Activated CD4-positive, CD25-positive, alpha-beta regulatory T cell treated with anti-CD3 and anti-CD28 coated beads, Interleukin-2, amount 50 U/mL, for 16 hours (primary cell): ENCODE measurements around the gene RAPGEF1.

Experiments used
- DNase-seq: peaks from one replicate; pipeline ENCODE4 v3.0.0-alpha.2; 2020; ENCODE audit warnings: low read depth, low spot score

RAPGEF1 gene

DNA sequence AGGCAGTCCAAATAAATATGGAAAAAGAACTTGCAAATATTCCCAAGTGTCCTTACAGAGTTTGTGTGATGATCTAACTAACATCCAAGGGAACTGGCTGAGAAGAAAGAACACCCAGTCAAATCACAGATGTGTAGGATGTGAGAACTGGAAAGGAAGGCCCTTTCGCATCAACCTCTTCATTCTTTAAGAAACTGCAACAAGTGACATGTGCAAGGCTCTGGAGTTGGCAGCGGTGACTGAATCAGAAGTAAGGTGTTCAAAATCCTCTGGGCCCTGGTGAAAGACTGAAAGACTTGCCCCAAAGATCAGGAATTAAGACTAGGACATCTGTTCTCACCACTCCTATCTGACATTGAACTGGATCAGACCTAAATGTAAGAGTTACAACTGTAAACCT, 88.7 kb downstream of the RAPGEF1 start:
- no peak for DNase-seq

DNA sequence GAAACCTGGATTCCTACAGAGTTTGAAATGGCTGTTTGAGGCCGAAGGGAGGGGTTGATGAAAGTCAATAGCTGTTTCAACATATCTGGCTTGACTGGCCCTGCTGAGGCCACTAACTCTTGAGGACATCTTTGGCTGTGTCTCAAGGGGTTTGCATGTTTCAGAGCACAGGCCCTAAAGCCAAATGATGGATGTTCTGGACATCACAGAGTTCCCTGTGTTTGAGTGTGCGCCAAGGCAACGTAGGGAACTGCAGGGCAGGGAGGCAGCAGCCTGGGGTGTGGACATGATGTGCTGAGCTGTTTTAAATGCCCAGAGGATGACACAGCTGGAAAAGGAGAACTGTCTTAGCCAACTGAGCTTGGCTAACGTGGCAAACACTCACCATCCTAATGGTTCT, 89.6 kb downstream of the RAPGEF1 start:
- DNase-seq, result no peak

DNA sequence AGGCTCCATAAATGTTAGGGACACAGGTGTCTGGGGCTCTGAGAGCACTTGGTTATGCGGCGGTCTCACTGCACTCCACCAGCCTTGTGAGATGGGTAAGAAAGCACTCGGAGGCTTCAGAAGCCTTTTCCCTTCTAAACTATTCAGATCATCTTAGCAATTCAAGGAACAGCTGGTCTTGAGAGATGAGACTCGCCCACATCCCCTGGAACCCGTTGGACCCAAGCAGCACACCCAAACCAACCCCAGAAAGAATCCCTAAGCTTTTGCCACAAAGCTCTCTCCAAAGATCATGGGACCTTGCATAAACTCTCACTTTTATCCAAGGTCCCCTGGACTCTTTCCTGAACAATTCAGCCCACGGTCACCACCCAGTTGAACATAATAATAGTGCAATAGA, 90.2 kb downstream of the RAPGEF1 start:
- DNase-seq, result no peak

DNA sequence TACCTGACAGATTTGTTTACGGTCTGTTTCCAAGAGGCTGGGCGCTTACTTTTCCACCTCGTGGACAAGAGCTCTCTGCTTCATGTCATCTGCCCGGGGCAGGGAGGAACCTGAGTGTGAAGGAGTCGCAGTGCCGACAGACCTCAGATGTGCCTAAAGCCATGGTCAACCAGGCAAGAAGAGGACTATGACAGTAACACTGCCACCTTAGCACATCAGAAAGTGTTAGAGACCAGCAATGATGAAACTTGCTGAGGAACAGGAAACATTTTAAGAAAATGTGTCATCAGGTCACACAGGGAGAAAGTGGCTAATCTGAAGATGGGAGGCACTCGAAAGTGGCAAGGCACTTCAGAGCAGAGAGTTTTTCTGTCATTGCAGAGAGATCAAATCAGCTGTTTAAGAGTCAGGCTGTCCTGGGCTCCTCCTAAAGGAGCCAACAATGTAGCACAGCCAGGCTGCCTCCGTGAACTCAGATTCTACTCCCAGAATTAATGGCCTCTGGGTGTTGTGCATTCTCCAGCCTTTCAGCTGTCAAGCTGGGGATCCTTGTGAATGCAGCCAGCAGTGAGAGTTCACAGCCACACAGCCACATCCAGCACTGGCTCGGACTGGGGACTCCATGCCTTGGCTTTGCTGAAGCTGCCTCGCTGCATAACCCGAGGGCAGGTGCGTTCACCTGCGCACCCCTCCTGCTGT, 94.6 kb downstream of the RAPGEF1 start:
- DNase-seq, result no peak

DNA sequence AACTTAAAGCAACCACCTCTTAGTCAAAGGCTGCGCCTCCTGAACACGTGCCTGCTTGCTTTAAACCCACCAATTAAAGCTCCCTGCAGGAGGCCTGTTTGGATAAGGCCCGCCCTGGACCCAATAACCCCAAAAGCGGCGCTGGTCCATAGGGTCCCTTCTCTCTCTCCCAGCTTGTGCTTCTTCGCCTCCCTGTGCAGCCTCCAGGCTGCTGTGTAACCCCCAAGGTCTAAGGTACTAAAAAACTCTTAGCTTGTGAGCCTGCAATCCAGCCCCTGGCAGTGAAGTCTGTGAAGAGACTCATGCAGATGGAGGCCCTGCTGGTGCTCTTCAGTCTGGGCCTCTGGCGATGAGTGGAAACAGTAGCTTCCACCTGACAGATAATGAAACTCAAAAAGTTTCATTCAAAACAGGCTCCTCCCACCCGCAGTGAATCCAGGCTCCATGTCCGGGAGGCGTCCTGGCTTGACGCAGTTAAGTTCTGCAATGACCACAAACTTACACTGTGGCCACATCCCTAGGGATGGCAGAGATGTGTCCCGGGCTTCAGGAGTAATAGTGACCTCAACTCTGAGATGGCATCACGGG, 97.3 kb downstream of the RAPGEF1 start:
- no peak for DNase-seq

DNA sequence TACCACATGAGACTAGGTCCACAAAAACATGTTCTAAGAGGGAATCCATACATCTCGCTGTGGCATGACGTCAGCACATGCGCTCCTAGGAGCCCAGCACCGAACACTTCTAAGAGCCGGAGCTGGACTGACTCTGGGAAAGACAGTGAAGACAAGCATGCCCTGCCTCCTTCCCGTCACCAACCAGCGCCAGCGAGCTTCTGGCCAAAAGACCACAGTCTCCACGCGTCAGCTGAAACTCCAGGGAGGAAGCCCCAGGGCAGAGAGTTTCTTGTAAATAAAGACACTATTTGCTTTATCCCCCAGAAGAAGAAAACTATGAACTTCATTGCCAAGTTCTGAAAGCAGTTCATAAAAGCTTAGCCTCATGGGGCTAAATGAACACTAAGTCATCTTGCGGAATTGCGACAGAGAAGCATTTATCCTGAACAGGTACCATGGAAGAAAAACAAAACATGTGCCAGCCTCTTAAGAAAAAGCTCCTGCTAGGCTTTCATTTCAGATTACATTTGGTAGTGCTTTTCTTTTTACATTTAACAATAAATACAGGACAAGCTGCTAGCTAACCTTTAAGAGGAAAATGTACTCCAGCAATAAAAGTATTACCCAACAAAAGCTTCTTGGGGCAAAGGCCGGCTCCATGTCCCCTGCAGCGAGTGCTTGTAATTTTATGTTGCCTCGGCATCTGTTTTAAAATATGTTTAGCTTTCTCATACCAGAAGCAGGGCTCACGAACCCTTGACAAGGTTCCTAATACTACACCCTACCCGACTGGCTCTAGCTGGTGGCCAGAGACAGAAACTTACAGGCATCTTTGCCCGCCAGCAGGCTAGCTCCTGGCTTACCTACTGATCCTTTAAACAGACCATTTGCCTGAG, 98.0 kb downstream of the RAPGEF1 start:
- no peak for DNase-seq

GRCh38 chr9:131640438-131641137, 99.3 kb downstream of the RAPGEF1 start:
- no peak for DNase-seq

- no peak for DNase-seq
Observed at GRCh38 chr9:131639769-131640437, 100.0 kb downstream of the RAPGEF1 start.

DNA sequence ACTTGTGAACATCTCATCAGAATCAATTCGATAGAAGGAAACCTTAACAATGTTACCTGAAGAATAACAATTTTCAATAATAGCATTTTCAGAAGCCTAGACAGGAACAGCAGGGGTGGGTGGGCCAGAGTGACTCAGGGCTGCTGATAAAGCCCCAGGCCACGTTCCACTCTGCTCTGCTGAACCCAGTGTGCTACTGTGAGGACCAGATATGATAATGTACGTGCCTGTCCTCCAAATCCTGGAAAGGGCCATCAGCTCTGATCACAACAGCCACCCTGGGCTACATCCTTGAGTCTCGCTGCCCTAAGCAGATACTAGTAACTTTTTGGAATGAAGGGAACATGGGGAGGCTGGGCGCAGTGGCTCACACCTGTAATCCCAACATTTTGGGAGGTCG, 103.3 kb downstream of the RAPGEF1 start:
- DNase-seq, result no peak

DNA sequence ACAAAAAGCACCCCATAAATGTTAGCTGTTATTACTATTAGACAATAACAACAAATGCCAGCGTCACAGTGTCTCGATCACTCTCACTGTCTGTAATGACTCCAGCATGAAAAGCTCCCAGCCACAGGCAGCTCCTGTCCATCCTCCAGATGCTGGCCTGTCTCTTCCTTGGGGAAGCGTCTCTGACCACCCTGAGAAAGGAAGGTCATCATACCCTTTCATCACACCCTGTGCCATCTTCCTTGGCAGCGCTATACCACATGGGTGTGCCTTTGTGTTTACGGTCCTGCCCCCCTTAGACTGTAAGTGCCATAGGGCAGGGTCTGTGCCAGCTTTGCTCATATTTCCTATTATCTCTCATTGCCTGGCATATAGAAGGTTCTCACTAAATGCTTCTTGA, 104.0 kb downstream of the RAPGEF1 start:
- no peak for DNase-seq

- DNase-seq, result peak; percentile 52
Observed at GRCh38 chr9:131635285-131635684, 104.6 kb downstream of the RAPGEF1 start.

GRCh38 chr9:131633491-131634031, 106.3 kb downstream of the RAPGEF1 start:
- DNase-seq, result no peak

DNA sequence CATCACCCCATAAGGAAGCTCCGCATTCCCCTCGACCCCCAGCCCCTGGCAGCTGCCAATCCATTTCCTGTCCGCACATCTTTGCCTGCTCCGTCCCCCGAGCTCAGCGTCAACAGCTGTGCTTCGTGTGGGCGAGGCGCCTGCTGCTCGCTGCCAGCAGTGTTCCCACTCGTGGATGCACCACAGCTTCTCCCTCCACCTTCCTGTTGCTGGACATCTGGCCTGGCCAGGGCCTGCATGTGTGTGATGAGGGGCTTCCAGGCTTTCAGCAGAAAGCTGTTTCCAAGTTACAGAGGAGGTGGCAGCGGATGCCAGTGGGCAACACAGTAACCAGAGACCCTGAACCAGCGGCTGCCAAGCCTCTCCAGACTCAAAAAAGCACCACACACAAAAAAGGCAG, 108.6 kb downstream of the RAPGEF1 start:
- no peak for DNase-seq

DNA sequence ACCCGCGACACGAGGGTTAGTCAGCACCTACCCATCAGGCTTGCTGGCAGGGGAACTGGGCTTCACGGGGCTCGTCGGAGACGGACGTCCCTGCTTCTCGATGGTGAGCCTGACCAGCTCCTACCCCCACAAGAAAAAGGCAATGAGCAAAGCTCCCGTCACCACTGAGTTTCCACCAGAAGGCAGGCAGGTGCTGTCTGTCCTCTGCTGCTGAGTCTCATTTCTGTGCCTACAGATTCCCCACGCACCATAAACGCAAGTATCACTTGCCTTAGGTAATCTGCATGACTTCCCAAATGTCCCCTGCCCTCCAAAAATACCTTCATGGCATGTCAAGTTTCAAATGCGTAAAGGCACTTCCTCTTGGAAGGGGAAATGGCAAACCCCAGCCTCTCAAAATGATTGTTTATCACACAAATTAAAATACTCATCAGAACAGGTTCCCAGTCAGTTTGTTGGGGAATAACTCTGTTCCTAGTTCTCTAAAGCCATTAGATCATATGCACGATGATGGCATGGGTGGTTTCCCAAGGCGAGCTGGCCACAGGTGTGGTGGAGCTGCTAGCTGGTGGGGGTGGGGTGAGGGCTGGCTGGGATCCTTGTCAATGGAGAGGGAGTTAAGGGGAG, 109.6 kb downstream of the RAPGEF1 start:
- no peak for DNase-seq

DNA sequence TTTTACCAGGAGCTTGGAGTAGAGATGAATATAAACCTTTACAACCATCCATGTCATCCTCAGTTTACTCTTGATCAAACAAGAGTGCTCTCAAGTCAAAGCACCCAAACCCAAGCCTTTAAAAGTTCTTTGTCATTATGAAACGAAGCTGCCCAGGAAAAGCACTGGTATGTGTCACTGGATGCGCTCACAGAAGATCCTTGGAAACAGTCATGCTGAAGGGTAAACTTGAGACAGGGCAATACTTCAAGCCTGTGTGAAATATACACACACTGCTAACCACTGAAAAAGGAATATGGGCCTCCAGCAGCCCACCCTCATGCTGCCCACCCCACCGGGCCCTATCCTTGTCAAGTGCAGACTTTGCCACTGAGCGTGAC, 110.1 kb downstream of the RAPGEF1 start:
- no peak for DNase-seq

- DNase-seq, result no peak
Observed at GRCh38 chr9:131629226-131629500, 110.7 kb downstream of the RAPGEF1 start.

GRCh38 chr9:131628459-131629225, 111.2 kb downstream of the RAPGEF1 start:
- no peak for DNase-seq

DNA sequence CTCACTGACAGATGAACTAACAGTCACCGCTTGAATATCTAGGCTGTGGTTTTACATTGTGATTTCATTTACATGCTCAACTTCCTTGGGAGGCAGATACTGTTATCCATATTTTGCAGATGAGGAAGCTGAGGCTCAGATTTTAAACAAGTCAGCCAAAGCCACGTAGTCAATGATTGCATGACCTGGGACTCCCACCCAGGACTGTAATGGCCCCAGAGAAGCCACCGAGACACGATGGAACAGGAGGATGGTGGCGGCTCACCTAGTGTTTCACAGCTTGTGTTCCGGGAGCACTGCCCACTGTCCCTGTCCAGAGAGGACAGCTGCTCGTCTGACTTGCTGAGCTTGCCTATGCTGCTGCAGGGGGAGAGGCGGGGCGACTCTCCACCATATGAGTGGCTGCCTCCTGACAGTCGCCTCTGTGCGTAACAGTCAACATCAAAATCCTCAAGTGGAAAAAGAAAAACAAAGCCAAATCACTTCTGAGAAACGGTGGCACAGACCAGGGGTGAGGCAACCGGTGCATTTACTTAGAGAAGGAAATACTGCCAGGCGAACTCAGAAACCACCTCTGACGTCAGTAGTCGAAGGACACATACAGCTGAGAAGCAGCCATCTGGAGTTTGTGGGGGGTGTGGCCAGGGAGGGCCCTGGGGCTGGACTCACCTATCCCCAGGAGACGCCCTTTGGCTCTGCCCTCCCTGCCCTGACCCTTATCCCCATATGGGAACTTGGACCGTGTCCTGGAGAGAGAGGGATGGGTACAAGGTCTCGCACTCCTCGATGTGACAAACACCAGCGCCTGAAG, 112.0 kb downstream of the RAPGEF1 start:
- DNase-seq, result no peak

GRCh38 chr9:131627326-131627647, 112.6 kb downstream of the RAPGEF1 start:
- no peak for DNase-seq
